Measurements from ENCODE around the gene OPCML.

The OPCML gene

DNA sequence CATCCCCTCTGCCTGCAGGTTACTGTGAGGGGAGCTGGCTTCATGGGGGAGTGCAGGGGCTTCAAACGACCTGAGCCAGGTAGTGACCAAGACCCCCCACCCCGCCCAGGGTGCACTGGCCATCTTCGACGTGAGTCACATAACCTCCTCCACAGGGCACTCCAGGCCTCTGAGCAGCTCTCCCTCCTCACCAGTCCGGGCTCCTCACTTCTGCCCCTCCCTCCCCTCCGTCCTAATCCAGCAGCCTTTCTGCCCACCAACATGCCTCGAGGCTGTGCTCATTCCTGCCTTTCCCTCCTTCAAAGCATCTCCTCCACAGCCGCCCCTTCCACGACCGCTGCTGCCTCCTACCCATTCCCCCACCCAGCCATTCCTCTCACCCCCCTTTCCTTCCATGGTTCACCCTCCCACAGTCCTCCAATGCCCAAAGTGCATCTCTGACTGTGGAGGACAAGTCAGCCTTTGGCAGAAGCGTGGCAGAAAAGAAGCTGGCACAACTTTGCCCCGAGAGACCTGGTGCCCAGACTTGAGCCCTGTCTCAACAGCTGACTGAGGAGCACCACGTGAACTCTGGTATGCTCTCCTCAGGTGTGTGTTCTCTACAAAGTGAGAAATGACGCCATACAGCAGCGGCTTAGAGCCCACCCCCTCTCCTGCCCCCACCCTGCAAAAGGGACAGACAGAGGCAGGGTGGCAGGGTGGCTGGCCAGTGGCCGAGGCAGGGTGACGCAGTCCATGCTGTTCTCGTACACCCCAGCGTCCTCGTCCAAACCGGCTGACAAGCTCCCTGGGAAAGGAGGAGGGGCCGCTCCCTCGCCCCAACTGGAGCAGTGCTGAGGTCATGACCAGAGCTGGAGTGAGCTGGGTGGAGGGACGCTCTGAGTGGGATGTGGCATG is 30.4 kb downstream of the OPCML start:
- no peak for DNase-seq

GRCh38 chr11:133500936-133501335 is 31.4 kb downstream of the OPCML start:
- DNase-seq: no peak

DNA sequence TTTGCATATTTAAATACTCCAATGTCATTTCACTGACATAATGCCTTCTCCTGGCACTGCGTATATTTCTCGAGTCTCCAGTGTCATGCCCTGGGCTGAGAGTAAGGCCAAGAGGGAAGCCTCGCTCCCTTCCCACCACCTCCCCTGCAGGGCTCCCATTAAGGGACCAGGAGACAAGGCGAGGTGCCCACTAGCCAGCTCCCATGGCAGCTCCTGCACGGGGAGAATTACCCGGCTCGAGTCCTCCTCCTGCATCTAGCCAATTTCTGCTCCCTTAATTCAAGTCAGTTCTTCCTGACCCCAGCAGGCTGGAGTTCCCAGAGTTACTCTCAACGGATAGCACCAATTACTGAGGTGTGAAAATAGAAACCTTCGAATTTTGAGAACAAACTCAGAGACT is 31.9 kb downstream of the OPCML start:
- DNase-seq: no peak

DNA sequence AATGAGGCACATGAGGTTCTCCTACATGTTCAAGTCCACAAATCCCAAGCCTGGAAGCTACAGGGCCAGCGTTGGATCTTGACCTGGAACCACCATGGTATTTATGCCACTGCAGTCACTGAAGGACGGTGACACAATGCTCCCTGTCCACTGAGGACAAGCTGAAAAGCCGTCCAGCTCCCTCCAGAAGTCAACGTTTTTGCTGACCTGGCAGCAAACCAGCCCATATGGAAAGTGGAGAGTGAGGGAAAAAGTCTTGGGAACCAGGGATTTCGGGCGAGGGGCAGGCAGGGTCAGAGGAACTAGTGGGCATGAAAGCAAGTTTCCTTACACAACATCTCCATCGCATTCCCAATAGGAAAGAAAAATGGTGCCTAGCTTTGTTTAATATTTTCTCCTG is 33.3 kb downstream of the OPCML start:
- no peak for DNase-seq

- no peak for DNase-seq
Measured at GRCh38 chr11:133497477-133498140, 34.7 kb downstream of the OPCML start.

- no peak for DNase-seq
Measured at GRCh38 chr11:133492895-133493294, 39.4 kb downstream of the OPCML start.

DNA sequence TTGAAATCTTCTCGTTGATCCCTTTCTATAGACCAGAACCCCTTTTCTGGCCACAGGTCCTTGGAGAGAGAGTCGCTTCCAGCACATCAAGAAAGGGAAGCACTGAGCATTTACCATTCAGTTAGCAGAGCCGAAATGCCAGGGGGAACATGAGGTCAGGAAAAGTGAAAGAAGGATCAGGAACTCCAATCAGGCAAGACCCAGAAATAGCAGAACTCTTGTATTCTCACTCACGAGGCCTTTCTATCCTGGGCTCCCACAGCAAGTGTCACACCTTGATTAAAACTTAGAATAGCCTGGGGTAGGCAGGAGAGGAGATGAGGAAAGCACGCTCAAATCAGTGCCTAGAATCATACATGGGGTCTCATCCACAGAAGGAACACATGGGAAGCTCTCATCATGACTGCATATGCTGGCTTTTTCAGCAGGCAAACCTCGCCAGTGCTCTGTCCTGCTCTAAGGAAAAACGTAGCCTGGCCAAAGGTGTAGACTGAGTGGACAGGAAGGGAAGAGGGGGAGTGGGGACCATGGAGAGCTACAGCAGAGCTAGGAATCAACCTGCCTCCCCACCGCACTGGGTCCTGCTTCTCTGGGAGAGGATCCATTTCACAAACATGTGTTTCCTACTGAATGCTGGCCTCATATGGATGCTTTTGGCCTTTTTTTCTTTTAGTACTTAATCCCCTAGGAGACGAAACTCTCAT is 40.5 kb downstream of the OPCML start:
- DNase-seq: no peak

- DNase-seq: no peak
Measured at GRCh38 chr11:133480722-133481121, 51.6 kb downstream of the OPCML start.

DNA sequence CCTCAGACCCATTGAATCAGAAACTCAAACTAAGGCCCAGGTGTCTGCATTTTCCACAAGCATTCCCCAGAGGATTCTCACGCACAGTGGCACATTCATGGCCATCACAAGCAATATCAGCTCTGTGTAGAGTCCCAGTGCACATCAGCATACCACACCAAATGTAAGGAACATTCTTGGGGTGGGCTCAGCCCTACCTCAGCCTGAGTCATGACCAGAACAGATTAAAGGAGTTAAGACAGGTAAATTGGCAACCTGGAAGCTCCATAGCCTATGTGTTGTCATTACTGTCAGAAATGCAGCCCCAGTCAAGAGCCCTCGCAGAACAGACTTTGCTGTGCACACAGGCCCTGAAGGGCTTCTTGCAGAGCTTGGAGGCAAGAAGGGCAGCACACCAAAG is 53.1 kb downstream of the OPCML start:
- no peak for DNase-seq

DNA sequence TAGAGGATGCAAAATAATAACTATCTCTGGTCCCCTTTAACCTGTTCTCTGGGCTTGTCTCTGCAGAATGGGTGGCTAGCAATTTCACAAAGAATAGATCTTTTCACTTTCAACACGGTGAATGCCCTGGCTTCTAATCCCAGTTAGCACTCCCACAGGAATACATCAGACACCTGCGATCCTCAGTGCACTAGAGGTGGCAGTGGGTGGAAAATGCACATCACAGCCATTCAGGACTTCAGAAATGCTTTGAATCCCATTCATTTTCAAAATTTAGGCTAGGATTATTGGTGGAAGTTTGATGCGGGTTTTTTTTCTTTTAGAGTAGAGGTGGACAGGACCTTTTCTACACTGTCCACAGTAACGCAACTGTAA is 55.1 kb downstream of the OPCML start:
- DNase-seq: no peak

- DNase-seq: no peak
Measured at GRCh38 chr11:133476570-133477250, 55.6 kb downstream of the OPCML start.

- no peak for DNase-seq
Measured at GRCh38 chr11:133474461-133474860, 57.8 kb downstream of the OPCML start.

DNA sequence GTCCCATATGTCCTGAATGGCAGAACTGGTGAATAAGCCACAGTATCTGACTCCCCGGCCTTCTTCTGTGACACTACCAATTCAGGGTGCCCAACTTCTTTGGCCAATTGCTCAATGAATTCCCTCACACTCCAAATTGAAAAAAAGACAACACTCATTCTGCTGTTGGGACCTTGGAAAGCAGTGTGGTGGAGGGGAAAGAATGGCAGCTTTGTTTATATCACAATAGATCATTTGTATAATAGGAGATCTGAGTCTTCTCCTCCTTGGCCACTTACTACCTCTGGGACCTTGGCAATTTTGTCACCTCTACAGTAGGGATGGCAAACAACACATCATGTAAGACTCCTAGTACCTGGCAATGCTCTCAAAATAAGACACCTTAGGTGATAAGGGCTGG is 64.6 kb downstream of the OPCML start:
- DNase-seq: no peak

DNA sequence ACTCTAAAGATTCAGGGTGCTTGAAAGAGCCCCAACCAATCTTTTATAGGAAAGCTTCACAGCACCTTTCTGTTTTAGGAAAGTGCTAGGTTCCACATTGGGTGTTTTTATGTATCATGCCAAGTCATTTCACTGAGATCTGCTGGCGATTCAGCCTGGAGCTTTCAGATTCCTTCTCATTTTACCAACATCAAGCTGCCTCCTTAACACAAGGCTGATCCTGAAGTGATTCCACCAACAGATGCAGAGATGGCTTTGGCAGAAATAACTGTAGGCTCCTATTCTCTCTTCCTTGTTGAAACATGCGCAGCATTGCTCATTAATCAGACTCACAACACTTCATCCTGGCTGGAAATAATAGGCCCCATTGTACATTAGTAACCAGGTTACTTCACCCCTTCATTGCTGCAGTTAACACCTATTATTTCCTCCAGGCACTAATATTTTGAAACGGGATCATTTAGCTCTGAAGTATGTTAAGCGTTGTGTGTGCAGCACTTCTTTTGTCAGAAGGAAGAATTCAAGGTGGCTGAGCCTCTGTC is 89.0 kb downstream of the OPCML start:
- no peak for DNase-seq

- DNase-seq: no peak
Measured at GRCh38 chr11:133441964-133442660, 90.2 kb downstream of the OPCML start.

GRCh38 chr11:133425992-133426391 is 106.3 kb downstream of the OPCML start:
- DNase-seq: no peak

- no peak for DNase-seq
Measured at GRCh38 chr11:133425245-133425644, 107.1 kb downstream of the OPCML start.

DNA sequence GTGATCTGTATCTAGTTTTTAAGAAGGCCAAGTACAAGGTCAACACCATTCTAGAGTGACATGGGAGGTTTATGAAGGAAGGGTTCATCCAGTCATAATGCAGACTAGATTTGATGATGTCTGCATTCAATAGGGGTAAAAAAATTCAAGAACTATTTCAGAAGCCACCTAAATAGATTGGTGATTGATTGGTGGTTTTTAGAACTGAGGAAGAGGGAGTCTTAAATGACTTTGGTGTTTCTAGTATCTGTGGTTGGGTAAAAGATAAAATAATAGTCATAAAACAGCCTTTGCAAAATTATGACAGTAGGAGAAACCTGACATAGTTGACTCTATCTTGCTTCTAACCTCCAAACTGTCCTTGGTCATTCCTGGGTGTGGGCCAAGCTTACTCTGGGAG is 114.1 kb downstream of the OPCML start:
- no peak for DNase-seq

- no peak for DNase-seq
Measured at GRCh38 chr11:133414506-133414905, 117.8 kb downstream of the OPCML start.

DNA sequence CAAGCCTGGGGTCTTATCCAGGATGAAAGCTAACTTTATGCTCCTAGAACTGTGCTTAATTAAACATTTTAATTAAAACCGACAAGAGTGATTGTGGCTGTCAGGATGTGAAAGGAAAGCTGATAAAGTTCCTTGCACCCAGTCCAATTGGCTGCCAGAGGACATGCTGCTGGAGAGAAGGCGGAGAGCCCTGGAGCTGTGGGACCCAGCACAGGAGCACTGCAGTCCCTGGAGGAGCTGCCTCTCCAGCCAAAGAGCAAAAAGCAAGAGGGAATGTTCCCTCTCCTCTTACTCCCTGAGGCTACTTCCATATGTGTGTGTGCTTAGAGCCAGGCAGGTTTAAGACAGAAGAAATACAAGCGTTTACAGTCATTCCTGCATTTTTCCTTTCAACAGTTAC is 118.6 kb downstream of the OPCML start:
- DNase-seq: no peak

GRCh38 chr11:133409799-133410198 is 122.5 kb downstream of the OPCML start:
- no peak for DNase-seq

DNA sequence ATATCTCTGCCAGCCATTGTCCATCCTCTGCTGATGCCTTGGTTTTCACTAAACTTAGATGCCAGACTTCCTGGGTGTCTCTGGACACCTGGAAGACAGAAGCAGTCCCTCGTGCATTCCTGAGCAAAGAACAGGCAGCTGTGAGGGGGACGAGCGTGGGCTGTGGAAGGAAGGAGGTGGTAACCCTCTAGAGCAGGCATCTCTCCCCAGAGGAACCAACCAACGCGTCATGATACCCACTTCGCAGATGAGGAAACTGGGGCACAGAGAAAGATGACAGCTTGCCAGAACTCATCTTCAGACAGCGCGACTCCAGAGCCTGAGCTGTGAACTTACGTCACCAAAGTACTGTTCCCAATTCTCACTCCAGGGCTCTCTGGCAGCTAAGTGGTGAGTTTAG is 123.4 kb downstream of the OPCML start:
- no peak for DNase-seq

Measured in NCI-H1436 (cell line).